PFSK-1 (cell line): ENCODE data around the gene ABHD17B.

Experiments used
- POLR2AphosphoS5 ChIP-seq: IDR thresholded peaks from 2 replicates; pipeline ENCODE4 v1.6.1; 2012; ENCODE audit warnings: low read depth, mild to moderate bottlenecking, control low read depth, low read length, moderate library complexity
- REST ChIP-seq, 2 experiments: IDR thresholded peaks; 2 replicates each; pipeline versions ENCODE4 v1.6.1 to v1.8.0; 2011 to 2012; ENCODE audit warnings: low read depth in 2 of 2, low read length in 2 of 2, control low read depth in 1 of 2, inconsistent platforms in 1 of 2, mild to moderate bottlenecking in 1 of 2, moderate library complexity in 1 of 2; ENCODE audit not compliant: insufficient read depth in 1 of 2
- SIN3A ChIP-seq: IDR thresholded peaks from 2 replicates; pipeline ENCODE4 v1.6.1; 2012; ENCODE audit warnings: mild to moderate bottlenecking, low read length, moderate library complexity, borderline replicate concordance; ENCODE audit not compliant: insufficient read depth

GRCh38 chr9:71853084-71853483 lies 57.9 kb downstream of the ABHD17B start:
- TF ChIP-seq POLR2AphosphoS5 (no peak), REST (IDR thresholded peaks at IDR 0.05; ENCODE audit: insufficient read depth in 1 of 2, low read depth in 2 of 2, low read length in 2 of 2) (no peak), SIN3A (no peak)
